Measurements from ENCODE around the gene RASGRP1.

DNA sequence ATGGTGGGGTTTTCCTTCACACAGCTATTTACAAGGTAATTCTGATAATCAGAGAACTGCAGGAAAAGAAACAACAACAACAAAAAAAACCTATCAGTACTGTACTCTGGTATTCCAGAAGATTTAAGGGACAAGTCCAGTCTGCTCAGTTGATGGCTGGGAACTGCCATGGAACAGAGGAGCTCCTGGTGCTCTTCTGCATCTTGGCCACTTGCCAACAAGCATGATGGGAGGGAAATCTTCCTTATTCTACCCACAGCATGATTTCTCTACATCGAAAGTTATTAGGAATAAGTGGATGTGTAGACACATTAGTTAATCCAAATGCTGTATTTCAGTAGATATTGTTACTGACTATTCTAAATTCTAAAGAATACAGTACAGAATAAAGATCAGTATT lies 51.7 kb downstream of the RASGRP1 start:
- TF ChIP-seq ZNF384 (IDR thresholded peaks at IDR 0.05) (no peak), ARNT (IDR thresholded peaks at IDR 0.05) (no peak), BHLHE40 (IDR thresholded peaks at IDR 0.05; ENCODE audit: borderline replicate concordance) (no peak), FOXM1 (IDR thresholded peaks at IDR 0.05; ENCODE audit: borderline replicate concordance) (no peak), SP1 (IDR thresholded peaks at IDR 0.05) (no peak), FOXK2 (IDR thresholded peaks at IDR 0.05) (no peak), TARDBP (IDR thresholded peaks at IDR 0.05) (no peak), LEF1 (IDR thresholded peaks at IDR 0.05; ENCODE audit: borderline replicate concordance) (no peak), HDGF (IDR thresholded peaks at IDR 0.05; ENCODE audit: borderline replicate concordance) (no peak), FOXA1 (IDR thresholded peaks at IDR 0.05) (no peak)
- TF ChIP-seq, protein P1, sequence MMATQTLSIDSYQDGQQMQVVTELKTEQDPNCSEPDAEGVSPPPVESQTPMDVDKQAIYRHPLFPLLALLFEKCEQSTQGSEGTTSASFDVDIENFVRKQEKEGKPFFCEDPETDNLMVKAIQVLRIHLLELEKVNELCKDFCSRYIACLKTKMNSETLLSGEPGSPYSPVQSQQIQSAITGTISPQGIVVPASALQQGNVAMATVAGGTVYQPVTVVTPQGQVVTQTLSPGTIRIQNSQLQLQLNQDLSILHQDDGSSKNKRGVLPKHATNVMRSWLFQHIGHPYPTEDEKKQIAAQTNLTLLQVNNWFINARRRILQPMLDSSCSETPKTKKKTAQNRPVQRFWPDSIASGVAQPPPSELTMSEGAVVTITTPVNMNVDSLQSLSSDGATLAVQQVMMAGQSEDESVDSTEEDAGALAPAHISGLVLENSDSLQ (IDR thresholded peaks at IDR 0.05) = no peak
